Liver (tissue), 9 donors: ENCODE results near the gene PPP1R1A. TPM values are rescaled to one million over a fixed set of nuclear protein-coding genes. Genes with fewer than 3 reads are reported as not detected.

ENCODE experiments used
- DNase-seq: peaks from one replicate; pipeline ENCODE4 v3.0.0-alpha.2; 2017; ENCODE audit warnings: low spot score
- H3K27ac ChIP-seq, 2 donors: one replicate each; pipeline ENCODE4 v1.7.0; 2013; ENCODE audit warnings: inconsistent platforms in 2 of 2, low read length in 2 of 2, control low read depth in 1 of 2, low read depth in 1 of 2, mild to moderate bottlenecking in 1 of 2
- H3K27me3 ChIP-seq, 4 donors: one replicate each; pipeline versions ENCODE4 v1.6.1 to v1.7.0; 2013; ENCODE audit warnings: low read length in 3 of 4, inconsistent platforms in 1 of 4, mild to moderate bottlenecking in 1 of 4, moderate library complexity in 1 of 4; ENCODE audit not compliant: control insufficient read depth in 4 of 4, insufficient read depth in 4 of 4
- H3K36me3 ChIP-seq, 4 donors: one replicate each; pipeline versions ENCODE4 v1.6.1 to v1.7.0; 2013; ENCODE audit warnings: low read length in 3 of 4, mild to moderate bottlenecking in 3 of 4, low read depth in 1 of 4, moderate library complexity in 1 of 4; ENCODE audit not compliant: control insufficient read depth in 4 of 4, insufficient read depth in 3 of 4
- H3K4me1 ChIP-seq, 4 donors: one replicate each; pipeline versions ENCODE4 v1.6.1 to v1.7.0; 2013; ENCODE audit warnings: low read length in 3 of 4, mild to moderate bottlenecking in 3 of 4, moderate library complexity in 1 of 4; ENCODE audit not compliant: control insufficient read depth in 4 of 4, insufficient read depth in 4 of 4
- H3K4me3 ChIP-seq, 3 donors: one replicate each; pipeline versions ENCODE4 v1.6.1 to v1.7.0; 2013; ENCODE audit warnings: low read length in 3 of 3, control low read depth in 1 of 3, low read depth in 1 of 3, mild to moderate bottlenecking in 1 of 3
- H3K9ac ChIP-seq, 2 donors: one replicate each; pipeline ENCODE4 v1.7.0; 2013; ENCODE audit warnings: low read length in 2 of 2, mild to moderate bottlenecking in 2 of 2, moderate library complexity in 2 of 2, control low read depth in 1 of 2, low read depth in 1 of 2
- H3K9me3 ChIP-seq, 4 donors: one replicate each; pipeline versions ENCODE4 v1.6.1 to v1.7.0; 2013; ENCODE audit warnings: low read length in 3 of 4; ENCODE audit not compliant: control insufficient read depth in 4 of 4
- ATF3 ChIP-seq: IDR thresholded peaks from 2 replicates; pipeline ENCODE4 v1.6.1; 2016; ENCODE audit warnings: antibody characterized with exemption
- CTCF ChIP-seq: fragments of 150-350 bp; IDR thresholded peaks from 2 replicates; pipeline ENCODE4 v1.5.1; 2017; ENCODE audit warnings: improper control_type of control experiment, low read depth, low read length; ENCODE audit not compliant: missing input control
- EGR1 ChIP-seq, 2 donors: IDR thresholded peaks; 2 replicates each; pipeline ENCODE4 v1.6.1; 2016 to 2018; ENCODE audit warnings: antibody characterized with exemption in 2 of 2, low read depth in 2 of 2
- FOXA1 ChIP-seq: IDR thresholded peaks from 2 replicates; pipeline ENCODE4 v1.6.1; 2016; ENCODE audit warnings: antibody characterized with exemption
- FOXA2 ChIP-seq: IDR thresholded peaks from 2 replicates; pipeline ENCODE4 v1.6.1; 2016; ENCODE audit warnings: antibody characterized with exemption
- GABPA ChIP-seq, 2 donors: IDR thresholded peaks in 1 of 2; conservative IDR thresholded peaks in 1 of 2; 2 replicates each; pipeline ENCODE4 v1.6.1; 2016; ENCODE audit warnings: antibody characterized with exemption in 2 of 2, mild to moderate bottlenecking in 1 of 2, moderate library complexity in 1 of 2
- HNF4A ChIP-seq, 2 donors: conservative IDR thresholded peaks; 2 replicates each; pipeline ENCODE4 v1.6.1; 2016; ENCODE audit warnings: antibody characterized with exemption in 2 of 2, mild to moderate bottlenecking in 2 of 2
- HNF4G ChIP-seq: IDR thresholded peaks from 2 replicates; pipeline ENCODE4 v1.6.1; 2016; ENCODE audit warnings: antibody characterized with exemption
- JUND ChIP-seq, 2 donors: IDR thresholded peaks; 2 replicates each; pipeline ENCODE4 v1.6.1; 2016; ENCODE audit warnings: antibody characterized with exemption in 2 of 2
- MAX ChIP-seq: IDR thresholded peaks from 2 replicates; pipeline ENCODE4 v1.6.1; 2016; ENCODE audit warnings: antibody characterized with exemption
- NR2F2 ChIP-seq: IDR thresholded peaks from 2 replicates; pipeline ENCODE4 v1.6.1; 2016; ENCODE audit warnings: antibody characterized with exemption
- RAD21 ChIP-seq, 2 donors: IDR thresholded peaks; 2 replicates each; pipeline ENCODE4 v1.6.1; 2016; ENCODE audit warnings: antibody characterized with exemption in 2 of 2, mild to moderate bottlenecking in 2 of 2
- REST ChIP-seq: IDR thresholded peaks from 2 replicates; pipeline ENCODE4 v1.6.1; 2016; ENCODE audit warnings: antibody characterized with exemption, mild to moderate bottlenecking
- RXRA ChIP-seq, 2 donors: IDR thresholded peaks; 2 replicates each; pipeline ENCODE4 v1.6.1; 2017 to 2018; ENCODE audit warnings: antibody characterized with exemption in 2 of 2, mild to moderate bottlenecking in 1 of 2
- SP1 ChIP-seq: IDR thresholded peaks from 2 replicates; pipeline ENCODE4 v1.6.1; 2018; ENCODE audit warnings: antibody characterized with exemption, mild to moderate bottlenecking
- TAF1 ChIP-seq: conservative IDR thresholded peaks from 2 replicates; pipeline ENCODE4 v1.6.1; 2016; ENCODE audit warnings: antibody characterized with exemption, mild to moderate bottlenecking
- YY1 ChIP-seq: IDR thresholded peaks from 2 replicates; pipeline ENCODE4 v1.6.1; 2016; ENCODE audit warnings: antibody characterized with exemption, mild to moderate bottlenecking
- ZBTB33 ChIP-seq: IDR thresholded peaks from 2 replicates; pipeline ENCODE4 v1.6.1; 2016; ENCODE audit warnings: antibody characterized with exemption
- WGBS: extraction: QIAGEN DNeasy Blood & Tissue Kit; methylation state at CpG from one replicate; pipeline ENCODE4 v1.1.7; 2013; 5-methylcytosine and 5-hydroxymethylcytosine counted together
- polyA plus RNA-seq, 2 donors: library from polyadenylated mRNA; stranded (reverse) in 1 of 2; unstranded in 1 of 2; fragments of 200-250 nt in 1 of 2; fragments of >200 nt in 1 of 2; fragmentation: Nextera tagmentation in 1 of 2; extraction: Ambion mirVana in 1 of 2; gene quantifications; one replicate each; pipeline versions ENCODE4 v1.2.1 to v1.2.3, GENCODE V29; 2013 to 2015
- total RNA-seq, 2 donors: library from RNA; depleted of rRNA; stranded (reverse); fragments of >200 nt; gene quantifications; one replicate each; pipeline ENCODE4 v1.2.3, GENCODE V29; 2014
- donor health status: healthy.
- donor health status: healthy.
- donor health status: healthy.
- donor health status: healthy.
- donor health status: healthy.

PPP1R1A gene
- total and polyA plus RNA-seq, 4 donors: 8.1 to 182 (median 43.8) TPM

GRCh38 chr12:54543526-54543925 lies 44.9 kb downstream of the PPP1R1A start:
- Histone ChIP-seq H3K27ac (no peak overlapping the region), H3K4me1 (no peaks in the 10 kb centered on the region), H3K27me3 (no peaks in the 10 kb centered on the region), H3K36me3 (peaks cover 0 to 8% (median under 1%) of the 10 kb centered on the region in 4 donors), H3K9ac (no peak overlapping the region), H3K9me3 (no peaks in the 10 kb centered on the region), H3K4me3 (no peak overlapping the region)
- no peak for DNase-seq
- 84% methylated on average over 2 of the region's 2 CpGs for WGBS
- TF ChIP-seq JUND (IDR thresholded peaks at IDR 0.05) (no peak), SP1 (no peak), EGR1 (IDR thresholded peaks at IDR 0.05; ENCODE audit: low read depth in 2 of 2) (no peak)

GRCh38 chr12:54541751-54542290 lies 46.6 kb downstream of the PPP1R1A start:
- peaks cover 0 to 12% (median 2%) of the 10 kb centered on the region in 4 donors for H3K36me3 ChIP-seq
- 79% methylated on average over 5 of the region's 5 CpGs for WGBS

More at GRCh38 chr12:54541751-54542290, 46.6 kb downstream of the PPP1R1A start:
- TF ChIP-seq ZBTB33: no peak
- TF ChIP-seq MAX: no peak
- TF ChIP-seq GABPA (IDR thresholded peaks at IDR 0.05 in 1 of 2, conservative IDR thresholded peaks at IDR 0.05 in 1 of 2): no peak
- TF ChIP-seq SP1: no peak
- no peak for TF ChIP-seq TAF1
- no peak for TF ChIP-seq RXRA (IDR thresholded peaks at IDR 0.05)
- no peak for TF ChIP-seq EGR1 (IDR thresholded peaks at IDR 0.05; ENCODE audit: low read depth in 2 of 2)
- TF ChIP-seq NR2F2: no peak
- no peak for TF ChIP-seq YY1
- no peak for TF ChIP-seq CTCF
- TF ChIP-seq JUND (IDR thresholded peaks at IDR 0.05): no peak
- TF ChIP-seq FOXA1: no peak
- TF ChIP-seq HNF4A (conservative IDR thresholded peaks at IDR 0.05): no peak
- no peak for TF ChIP-seq ATF3
- no peak for TF ChIP-seq HNF4G
- no peak for TF ChIP-seq REST
- no peak for TF ChIP-seq RAD21 (IDR thresholded peaks at IDR 0.05)
- TF ChIP-seq FOXA2: no peak
- no peaks in the 10 kb centered on the region for H3K9me3 ChIP-seq
- DNase-seq: no peak
- no peak overlapping the region for H3K9ac ChIP-seq
- H3K27ac ChIP-seq: no peak overlapping the region
- H3K4me3 ChIP-seq: no peak overlapping the region
- no peaks in the 10 kb centered on the region for H3K27me3 ChIP-seq
- no peaks in the 10 kb centered on the region for H3K4me1 ChIP-seq
